HepG2 (cell line): Measurements from ENCODE around the gene TSSK1B.

Source experiments
- NBN ChIP-seq: fragments of 450-650 bp; conservative IDR thresholded peaks from 2 replicates; pipeline ENCODE4 v1.6.1; 2017
- NCOA5 ChIP-seq: sonication (generic); formaldehyde crosslinking; IDR thresholded peaks from 2 replicates; pipeline ENCODE4 v1.4.0; 2020; ENCODE audit warnings: missing genetic modification reagents
- ZNF331 ChIP-seq: sonication (generic); formaldehyde crosslinking; IDR thresholded peaks from 2 replicates; pipeline ENCODE4 v1.4.0; 2020; ENCODE audit warnings: missing genetic modification reagents
- ZNF629 ChIP-seq: sonication (generic); formaldehyde crosslinking; conservative IDR thresholded peaks from 2 replicates; pipeline ENCODE4 v1.5.0; 2020; ENCODE audit warnings: missing genetic modification reagents
- TF ChIP-seq, protein P1 (sequence below): sonication (generic); formaldehyde crosslinking; IDR thresholded peaks from 2 replicates; pipeline ENCODE4 v1.5.0; 2020; ENCODE audit warnings: missing genetic modification reagents
- TF ChIP-seq, protein P2 (sequence below): sonication (generic); formaldehyde crosslinking; IDR thresholded peaks from 2 replicates; pipeline ENCODE4 v1.9.0; 2021; ENCODE audit warnings: missing genetic modification reagents, mild to moderate bottlenecking, borderline replicate concordance
- TF ChIP-seq, protein P3 (sequence below), 2 experiments: fragments of 450-650 bp in 1 of 2; sonication (generic) in 1 of 2; formaldehyde crosslinking; IDR thresholded peaks; 2 replicates each; pipeline versions ENCODE4 v1.5.0 to v1.8.0; 2020 to 2022; ENCODE audit warnings: mild to moderate bottlenecking in 1 of 2, missing genetic modification reagents in 1 of 2
- TF ChIP-seq, protein P4 (sequence below): sonication (generic); formaldehyde crosslinking; IDR thresholded peaks from 2 replicates; pipeline ENCODE4 v1.5.0; 2020; ENCODE audit warnings: mild to moderate bottlenecking, missing genetic modification reagents, moderate library complexity

DNA sequence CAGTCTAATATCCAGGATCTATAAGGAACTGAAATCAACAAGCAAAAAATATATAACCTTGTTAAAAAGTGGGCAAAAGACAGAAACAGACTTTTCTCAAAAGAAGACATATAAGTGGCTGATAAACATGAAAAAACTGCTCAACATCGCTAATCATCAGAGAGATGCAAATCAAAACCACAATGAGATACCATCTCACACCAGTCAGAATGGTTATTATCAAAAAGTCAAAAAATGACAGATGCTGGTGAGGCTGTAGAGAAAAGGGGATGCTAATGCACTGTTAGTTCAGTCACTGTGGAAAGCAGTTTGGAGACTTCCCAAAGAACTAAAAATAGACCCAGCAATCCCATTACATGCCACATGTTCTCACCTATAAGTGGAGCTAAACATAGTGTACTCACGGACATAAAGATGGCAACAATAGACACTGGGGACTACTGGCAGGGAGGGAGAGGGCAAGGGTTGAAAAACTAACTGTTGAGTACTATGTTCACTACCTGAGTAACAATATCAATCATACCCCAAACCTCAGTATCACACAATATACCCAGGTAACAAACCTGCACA is 11.7 kb upstream of the TSSK1B start:
- TF ChIP-seq, protein P1, sequence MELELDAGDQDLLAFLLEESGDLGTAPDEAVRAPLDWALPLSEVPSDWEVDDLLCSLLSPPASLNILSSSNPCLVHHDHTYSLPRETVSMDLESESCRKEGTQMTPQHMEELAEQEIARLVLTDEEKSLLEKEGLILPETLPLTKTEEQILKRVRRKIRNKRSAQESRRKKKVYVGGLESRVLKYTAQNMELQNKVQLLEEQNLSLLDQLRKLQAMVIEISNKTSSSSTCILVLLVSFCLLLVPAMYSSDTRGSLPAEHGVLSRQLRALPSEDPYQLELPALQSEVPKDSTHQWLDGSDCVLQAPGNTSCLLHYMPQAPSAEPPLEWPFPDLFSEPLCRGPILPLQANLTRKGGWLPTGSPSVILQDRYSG, result no peak
- TF ChIP-seq, protein P2, sequence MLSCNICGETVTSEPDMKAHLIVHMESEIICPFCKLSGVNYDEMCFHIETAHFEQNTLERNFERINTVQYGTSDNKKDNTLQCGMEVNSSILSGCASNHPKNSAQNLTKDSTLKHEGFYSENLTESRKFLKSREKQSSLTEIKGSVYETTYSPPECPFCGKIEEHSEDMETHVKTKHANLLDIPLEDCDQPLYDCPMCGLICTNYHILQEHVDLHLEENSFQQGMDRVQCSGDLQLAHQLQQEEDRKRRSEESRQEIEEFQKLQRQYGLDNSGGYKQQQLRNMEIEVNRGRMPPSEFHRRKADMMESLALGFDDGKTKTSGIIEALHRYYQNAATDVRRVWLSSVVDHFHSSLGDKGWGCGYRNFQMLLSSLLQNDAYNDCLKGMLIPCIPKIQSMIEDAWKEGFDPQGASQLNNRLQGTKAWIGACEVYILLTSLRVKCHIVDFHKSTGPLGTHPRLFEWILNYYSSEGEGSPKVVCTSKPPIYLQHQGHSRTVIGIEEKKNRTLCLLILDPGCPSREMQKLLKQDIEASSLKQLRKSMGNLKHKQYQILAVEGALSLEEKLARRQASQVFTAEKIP (CRISPR knock-in tag), result no peak
- TF ChIP-seq NBN (no peak), ZNF331 (CRISPR knock-in tag) (no peak), ZNF629 (CRISPR knock-in tag) (no peak), NCOA5 (CRISPR knock-in tag) (no peak)
- TF ChIP-seq, protein P3, sequence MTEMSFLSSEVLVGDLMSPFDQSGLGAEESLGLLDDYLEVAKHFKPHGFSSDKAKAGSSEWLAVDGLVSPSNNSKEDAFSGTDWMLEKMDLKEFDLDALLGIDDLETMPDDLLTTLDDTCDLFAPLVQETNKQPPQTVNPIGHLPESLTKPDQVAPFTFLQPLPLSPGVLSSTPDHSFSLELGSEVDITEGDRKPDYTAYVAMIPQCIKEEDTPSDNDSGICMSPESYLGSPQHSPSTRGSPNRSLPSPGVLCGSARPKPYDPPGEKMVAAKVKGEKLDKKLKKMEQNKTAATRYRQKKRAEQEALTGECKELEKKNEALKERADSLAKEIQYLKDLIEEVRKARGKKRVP (CRISPR knock-in tag; IDR thresholded peaks at IDR 0.05), result no peak
- TF ChIP-seq, protein P4, sequence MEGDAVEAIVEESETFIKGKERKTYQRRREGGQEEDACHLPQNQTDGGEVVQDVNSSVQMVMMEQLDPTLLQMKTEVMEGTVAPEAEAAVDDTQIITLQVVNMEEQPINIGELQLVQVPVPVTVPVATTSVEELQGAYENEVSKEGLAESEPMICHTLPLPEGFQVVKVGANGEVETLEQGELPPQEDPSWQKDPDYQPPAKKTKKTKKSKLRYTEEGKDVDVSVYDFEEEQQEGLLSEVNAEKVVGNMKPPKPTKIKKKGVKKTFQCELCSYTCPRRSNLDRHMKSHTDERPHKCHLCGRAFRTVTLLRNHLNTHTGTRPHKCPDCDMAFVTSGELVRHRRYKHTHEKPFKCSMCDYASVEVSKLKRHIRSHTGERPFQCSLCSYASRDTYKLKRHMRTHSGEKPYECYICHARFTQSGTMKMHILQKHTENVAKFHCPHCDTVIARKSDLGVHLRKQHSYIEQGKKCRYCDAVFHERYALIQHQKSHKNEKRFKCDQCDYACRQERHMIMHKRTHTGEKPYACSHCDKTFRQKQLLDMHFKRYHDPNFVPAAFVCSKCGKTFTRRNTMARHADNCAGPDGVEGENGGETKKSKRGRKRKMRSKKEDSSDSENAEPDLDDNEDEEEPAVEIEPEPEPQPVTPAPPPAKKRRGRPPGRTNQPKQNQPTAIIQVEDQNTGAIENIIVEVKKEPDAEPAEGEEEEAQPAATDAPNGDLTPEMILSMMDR, result no peak
